GM21367 (cell line): ENCODE results near the gene LRP3.

ENCODE experiments used
- ATAC-seq: cut with Tn5 transposase; IDR thresholded peaks from one replicate; pipeline ENCODE4 v1.9.1; 2021; ENCODE audit not compliant: unreplicated experiment

The LRP3 gene

GRCh38 chr19:33235269-33235995 lies 41.3 kb downstream of the LRP3 start:
- ATAC-seq, result peak; percentile 86

- ATAC-seq, result no peak
Observed at GRCh38 chr19:33235996-33236350, 41.8 kb downstream of the LRP3 start.

- ATAC-seq, result no peak
Observed at GRCh38 chr19:33236696-33237390, 42.7 kb downstream of the LRP3 start.

DNA sequence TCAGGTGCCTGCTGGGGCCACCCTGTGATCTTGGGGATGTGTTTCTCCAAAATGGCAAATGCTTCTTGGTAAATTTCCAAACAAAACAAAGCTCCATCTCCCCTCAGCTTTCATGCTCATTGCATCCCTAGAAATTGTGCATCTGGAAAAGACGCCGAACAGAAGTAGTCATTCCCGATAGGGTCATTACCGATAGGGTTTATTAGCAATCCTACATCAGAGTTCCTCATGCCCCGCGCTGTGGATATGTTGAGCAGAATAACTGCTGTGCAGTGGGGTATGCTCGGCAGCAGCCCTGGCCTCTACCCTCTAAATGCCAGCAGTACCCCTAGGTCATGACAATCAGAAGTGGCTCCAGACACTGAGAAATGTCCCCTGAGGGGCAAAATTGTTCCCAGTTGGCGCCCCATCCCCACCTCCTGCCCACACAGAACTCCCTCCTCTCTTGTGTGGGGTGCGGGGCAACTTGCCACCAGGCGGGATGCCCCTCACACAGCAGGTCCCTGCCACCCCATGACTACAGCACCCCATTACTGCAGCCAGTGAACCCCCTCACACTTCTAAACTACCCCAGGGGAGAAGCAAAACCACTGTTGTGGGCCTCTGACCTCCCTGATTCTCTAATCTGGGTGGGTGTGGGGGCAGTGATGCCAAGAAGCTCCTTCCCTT lies 44.5 kb downstream of the LRP3 start:
- no peak for ATAC-seq

- no peak for ATAC-seq
Observed at GRCh38 chr19:33239223-33239975, 45.3 kb downstream of the LRP3 start.

DNA sequence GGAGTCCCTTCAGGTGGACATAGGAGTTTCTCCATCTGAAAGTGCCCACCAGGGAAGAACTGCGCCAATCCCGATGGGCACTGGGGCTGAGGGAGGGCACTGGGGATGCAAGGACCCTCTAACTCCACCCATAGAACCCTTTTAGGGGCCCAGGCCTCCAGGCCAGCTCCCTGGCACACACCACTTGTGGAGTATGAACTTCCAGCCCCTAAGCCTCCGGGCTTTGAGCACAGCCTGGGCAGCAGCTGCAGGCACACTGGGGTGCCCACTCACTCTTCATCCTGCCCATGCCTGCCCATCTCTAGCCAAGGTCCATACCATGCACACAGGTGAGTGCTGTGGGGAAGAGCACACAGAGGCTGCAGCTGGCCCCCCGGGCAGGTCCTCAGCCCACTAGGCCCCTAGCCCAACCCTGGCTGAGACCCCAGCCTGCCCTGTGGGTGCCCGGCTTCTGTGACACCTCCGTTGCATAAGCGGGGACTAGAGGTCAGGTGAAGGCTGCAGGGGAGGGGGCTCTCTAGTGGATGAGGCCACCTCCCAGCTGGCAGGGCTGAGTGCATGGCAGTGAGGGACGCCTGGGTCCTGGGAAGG lies 46.1 kb downstream of the LRP3 start:
- no peak for ATAC-seq

GRCh38 chr19:33241091-33241529 lies 47.0 kb downstream of the LRP3 start:
- no peak for ATAC-seq

DNA sequence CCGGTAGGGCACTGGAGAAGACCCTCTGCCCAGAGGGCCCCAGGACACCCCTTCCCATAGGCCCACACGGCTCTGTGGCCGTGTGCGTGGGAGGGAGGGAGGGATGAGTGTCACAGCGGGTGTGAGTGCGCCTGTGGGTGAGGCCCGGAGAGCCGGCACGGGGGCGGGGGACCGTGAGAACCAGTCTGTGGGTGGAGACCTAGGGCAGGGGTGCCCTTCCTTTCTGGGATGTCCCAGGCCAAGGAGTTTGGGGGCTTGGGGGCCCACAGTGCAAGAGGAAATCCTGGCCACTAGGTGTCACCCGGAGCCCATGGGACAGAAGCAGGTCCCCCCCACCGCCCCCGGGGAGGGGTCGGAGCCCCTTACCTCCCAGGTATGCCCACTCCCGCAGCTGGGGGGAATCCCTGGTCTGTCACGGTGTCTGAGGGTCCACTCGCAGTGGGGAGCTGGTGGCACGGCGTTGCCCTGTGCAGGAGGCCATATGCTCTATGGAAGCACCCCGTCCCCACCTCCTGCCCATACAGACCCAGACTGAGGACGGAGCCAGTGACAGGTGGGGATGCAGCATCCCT lies 47.5 kb downstream of the LRP3 start:
- ATAC-seq, result no peak

GRCh38 chr19:33242131-33242530 lies 48.0 kb downstream of the LRP3 start:
- ATAC-seq, result no peak

- ATAC-seq, result no peak
Observed at GRCh38 chr19:33242911-33243310, 48.8 kb downstream of the LRP3 start.

DNA sequence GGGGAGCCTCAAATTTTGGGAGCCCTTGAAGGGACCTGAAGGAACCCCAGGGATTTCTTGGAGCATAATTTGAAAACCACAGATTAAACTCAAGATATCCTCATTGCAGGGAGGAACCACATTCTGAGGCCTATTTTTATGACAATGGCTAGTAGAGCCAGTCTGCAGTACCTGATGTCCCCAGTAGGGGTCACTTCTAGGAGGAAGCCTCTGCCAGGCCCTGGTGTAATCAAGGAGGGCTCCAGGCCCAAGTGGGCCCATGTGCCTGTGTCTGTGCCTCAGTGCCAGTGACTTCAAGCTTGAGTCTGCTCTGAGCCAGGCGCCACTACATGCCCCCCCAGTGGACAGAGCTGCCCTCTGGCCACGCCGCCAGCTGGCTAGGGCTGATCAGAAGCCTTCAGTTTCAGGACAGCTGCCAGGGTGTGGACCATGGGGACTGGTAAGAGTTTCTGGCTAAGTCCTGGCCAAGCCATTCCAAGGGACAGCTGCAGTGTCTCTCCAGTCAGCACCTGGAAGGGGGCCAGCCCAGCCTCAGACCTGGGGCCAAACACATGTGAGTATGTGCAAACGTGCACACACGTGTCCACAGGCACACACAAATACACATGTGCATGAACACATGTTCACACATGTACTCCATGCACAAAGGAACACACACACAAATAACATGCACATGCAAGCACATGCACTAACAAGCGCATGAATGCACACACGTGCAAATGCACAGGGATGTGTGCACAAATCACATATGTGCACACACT lies 52.0 kb downstream of the LRP3 start:
- ATAC-seq, result no peak

DNA sequence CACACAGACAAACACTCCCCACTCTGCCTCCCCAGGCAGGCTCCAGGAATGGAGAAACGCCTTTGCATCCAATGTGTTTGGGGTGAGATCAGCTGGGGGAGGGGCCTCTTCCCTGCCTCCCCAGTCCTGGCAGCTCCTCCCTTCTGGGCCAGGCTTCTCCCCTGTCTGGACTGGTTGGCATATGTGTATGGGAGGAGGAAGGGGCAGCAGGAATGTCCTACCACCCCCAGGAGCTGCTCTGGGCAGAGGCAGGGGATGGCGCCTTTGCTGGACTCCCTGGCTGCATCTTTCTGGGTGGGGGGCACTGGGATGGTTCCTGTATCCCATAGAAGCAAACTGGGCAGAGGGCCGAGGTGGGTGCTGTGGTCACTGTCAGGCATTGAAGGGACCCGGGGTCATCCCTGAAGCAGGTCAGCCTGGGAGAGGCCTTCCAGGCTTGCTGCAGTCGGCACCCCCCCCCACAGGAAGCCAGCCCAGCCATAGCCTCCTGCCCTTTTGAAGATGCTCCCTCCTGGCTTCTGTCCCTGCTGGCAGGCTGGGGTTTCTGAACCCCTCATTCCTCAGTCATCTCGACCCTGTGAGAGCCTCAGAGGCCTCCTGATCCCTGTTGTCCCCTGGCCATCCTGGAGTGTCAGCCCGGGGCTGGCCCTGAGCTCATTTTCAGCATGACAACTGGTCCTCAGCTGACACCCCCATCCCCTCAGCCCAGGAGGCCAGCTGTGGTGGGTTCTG lies 52.7 kb downstream of the LRP3 start:
- ATAC-seq, result no peak

GRCh38 chr19:33247441-33247819 lies 53.3 kb downstream of the LRP3 start:
- no peak for ATAC-seq

- no peak for ATAC-seq
Observed at GRCh38 chr19:33248104-33248503, 54.0 kb downstream of the LRP3 start.

DNA sequence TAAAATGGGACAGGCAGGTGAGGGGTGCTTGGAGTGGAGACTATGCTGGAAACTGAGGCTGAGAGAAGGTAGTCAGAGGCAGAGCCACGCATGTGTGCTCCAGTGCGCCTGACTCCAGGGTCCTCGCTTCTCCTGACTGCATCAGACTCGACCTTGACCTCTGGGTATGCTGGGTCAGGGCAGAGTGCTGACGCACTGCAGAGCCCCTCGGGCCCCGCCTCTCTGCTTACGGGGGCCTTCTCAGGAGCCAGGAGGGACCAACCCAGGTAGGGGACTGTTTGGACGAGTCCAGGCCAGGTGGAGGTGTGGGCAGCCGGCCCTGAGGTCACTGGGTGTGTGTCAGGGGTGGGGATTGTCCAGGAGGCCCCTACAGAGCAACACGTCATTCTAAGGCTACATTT lies 54.4 kb downstream of the LRP3 start:
- ATAC-seq, result no peak

DNA sequence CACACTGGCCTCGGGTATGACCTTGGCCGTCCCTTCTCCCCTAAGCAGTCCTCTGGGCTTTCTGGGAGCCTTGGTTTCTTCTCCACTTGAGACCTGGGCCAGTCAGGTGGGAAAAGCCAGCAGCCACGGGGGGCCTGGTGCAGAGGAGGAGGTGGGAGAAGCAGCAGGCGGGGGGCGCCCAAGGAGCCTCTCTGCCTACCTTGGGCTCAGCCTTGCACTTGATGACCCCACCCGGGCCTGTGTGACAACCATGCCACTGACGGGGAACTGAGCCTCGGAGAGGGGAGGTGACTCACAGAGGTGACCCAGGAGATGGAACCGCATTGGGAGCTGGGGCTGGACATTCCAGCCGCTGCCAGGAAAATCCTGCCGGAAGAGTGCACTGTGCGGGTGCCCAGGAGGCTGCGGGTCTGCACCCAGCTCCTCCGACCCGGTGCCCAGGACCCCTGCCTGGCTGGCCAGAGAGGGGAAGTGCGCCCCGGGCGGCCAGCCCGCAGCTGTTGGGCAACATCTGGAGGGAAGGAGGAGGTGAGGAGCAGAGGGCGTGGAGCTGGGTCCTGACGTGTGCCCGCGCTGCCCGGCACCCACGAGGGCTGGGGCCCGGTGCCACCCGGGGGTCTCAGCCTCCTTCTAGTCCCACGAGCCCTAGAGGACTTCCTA lies 55.0 kb downstream of the LRP3 start:
- ATAC-seq, result no peak

- ATAC-seq, result no peak
Observed at GRCh38 chr19:33249740-33250366, 55.7 kb downstream of the LRP3 start.

DNA sequence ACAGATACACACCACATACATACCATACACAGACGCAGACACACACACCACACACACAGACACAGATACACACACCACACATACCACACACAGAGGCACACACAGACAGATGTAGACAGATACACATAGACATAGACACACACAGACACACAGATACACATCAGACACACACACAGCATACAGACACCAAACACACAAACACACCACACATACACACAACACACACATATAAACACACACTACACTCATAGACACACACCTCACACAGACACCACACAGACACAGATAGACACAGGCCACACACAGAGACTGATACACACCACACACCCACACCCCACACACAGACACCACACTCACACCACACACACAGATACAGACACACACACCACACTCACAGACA lies 56.4 kb downstream of the LRP3 start:
- no peak for ATAC-seq
